ENCODE results near the gene SIGLEC15.
"Not testable (repeated sequence)": the region's sequence is repeated elsewhere in the genome, so short reads cannot be mapped to it uniquely, and the experiment has no call there.

The SIGLEC15 gene, protein sequence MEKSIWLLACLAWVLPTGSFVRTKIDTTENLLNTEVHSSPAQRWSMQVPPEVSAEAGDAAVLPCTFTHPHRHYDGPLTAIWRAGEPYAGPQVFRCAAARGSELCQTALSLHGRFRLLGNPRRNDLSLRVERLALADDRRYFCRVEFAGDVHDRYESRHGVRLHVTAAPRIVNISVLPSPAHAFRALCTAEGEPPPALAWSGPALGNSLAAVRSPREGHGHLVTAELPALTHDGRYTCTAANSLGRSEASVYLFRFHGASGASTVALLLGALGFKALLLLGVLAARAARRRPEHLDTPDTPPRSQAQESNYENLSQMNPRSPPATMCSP

DNA sequence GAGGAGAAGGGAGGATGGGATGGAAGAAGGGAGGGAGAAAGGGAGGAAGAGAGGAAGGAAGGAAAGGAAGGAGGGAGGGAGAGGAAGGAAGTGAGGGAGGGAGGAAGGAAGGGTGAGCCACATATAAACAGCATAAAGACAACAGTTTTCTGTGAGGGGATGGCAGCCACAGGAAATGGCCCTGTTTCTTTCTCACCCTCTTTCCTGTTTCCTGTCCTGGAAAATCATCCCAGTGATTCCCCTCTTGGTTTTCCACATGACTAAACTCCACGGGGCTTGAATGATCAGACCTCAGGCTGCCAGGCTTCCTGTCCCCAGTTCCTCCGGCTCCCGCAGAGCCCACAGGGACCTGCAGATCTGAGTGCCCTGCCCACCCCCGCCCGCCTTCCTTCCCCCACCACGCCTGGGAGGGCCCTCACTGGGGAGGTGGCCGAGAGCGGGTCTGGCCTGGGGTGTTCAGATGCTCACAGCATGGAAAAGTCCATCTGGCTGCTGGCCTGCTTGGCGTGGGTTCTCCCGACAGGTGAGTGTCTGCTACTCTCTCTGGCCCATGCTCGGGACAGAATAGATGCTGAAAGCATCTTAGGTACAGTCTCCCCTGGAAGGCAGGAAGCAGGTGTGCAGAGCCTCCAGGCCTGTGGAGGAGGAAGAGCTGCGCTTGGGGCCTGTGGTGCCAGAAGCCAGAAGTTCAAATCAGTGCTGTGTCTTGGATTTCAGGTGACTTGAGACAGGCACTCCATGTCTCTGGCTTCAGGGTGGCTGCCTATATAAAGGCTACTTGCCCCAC, at the start of gene SIGLEC15:
Gene SIGLEC15 (plus strand): TSS at position 418 of the 787 bp plus-strand sequence. CDS start 54 bp downstream, at position 472.
- DNase-seq (ENCODE audit: low read depth in 2 of 2): no peak

DNA sequence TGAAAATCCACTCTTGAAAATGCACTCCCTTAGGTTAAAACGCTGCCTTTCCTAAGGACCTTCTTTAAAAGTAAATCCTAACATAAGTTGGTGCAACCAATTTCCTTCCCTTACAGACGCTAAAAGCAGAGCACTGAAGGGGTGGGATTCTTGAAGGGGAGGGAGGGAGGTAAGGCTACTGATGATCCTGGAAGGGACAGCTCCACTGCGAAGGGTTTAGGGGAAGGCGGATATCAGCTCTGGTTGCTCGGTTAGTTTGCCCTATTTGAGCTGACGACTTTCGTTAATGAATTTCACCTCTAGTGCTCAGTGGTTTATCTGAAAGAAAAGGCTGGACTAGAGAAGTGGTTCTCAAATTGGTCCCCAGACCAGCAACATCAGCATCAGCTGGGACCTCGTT, 49.7 kb upstream of the SIGLEC15 start:
- DNase-seq (ENCODE audit: low read depth in 2 of 2): no peak

DNA sequence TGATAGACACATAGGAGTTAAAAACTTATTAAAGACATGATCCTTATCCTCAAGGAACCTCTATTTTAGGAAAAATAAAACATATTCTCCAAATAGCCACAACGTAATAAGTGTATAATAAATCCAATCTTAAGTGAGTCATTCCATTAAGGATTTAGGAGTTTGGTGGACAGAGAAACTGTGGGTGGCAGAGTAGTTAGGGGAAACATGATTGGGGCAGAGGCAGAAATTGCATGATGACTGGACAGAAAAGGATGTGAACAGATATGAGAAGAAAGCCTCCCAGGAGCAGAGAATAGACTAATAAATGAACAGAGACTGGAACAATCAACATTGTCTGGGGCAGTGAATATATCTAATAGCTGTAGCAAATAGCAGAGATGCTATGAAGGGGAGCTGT, 48.1 kb upstream of the SIGLEC15 start:
- DNase-seq (ENCODE audit: low read depth in 2 of 2): peak; percentile 80 to 81

DNA sequence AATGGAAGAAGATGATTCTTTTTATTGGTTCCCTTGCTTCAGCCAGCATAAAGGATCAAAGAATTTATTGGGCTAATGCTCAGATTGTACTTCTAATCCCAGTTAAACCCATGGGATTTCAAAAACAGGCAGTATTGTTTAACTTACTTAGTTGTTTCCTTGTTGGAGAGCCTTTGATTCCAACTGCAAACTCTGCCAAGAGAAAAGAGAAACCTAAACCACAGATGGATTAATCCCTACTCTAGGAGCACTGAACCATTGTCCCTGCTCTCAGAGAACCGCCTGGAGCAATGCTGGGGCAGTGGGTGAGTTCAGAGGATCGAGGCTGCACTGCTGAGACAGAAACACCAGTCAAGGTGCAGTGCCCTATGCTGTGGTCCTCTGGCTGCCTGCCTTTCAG, 44.9 kb upstream of the SIGLEC15 start:
- DNase-seq (ENCODE audit: low read depth in 2 of 2): no peak

DNA sequence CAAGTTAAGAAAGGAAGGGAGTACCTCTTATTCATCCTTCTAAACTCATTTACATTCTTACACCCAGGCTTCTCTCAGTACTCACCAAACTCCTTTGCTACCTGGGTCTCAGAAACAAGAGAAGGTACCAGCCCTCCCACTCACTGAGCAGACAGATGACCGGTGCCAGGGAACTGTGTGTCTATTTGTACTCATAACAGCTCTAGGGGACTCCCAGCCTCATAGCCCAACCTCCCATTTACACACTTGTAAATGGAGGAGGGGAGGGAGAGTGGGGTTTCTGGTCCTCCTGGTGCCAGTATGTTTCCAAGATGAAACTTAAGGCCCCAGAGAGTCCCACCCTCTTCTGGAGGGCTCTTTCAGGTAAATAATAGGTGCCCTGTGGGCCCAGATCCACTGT, 42.8 kb upstream of the SIGLEC15 start:
- DNase-seq (ENCODE audit: low read depth in 2 of 2): no peak

DNA sequence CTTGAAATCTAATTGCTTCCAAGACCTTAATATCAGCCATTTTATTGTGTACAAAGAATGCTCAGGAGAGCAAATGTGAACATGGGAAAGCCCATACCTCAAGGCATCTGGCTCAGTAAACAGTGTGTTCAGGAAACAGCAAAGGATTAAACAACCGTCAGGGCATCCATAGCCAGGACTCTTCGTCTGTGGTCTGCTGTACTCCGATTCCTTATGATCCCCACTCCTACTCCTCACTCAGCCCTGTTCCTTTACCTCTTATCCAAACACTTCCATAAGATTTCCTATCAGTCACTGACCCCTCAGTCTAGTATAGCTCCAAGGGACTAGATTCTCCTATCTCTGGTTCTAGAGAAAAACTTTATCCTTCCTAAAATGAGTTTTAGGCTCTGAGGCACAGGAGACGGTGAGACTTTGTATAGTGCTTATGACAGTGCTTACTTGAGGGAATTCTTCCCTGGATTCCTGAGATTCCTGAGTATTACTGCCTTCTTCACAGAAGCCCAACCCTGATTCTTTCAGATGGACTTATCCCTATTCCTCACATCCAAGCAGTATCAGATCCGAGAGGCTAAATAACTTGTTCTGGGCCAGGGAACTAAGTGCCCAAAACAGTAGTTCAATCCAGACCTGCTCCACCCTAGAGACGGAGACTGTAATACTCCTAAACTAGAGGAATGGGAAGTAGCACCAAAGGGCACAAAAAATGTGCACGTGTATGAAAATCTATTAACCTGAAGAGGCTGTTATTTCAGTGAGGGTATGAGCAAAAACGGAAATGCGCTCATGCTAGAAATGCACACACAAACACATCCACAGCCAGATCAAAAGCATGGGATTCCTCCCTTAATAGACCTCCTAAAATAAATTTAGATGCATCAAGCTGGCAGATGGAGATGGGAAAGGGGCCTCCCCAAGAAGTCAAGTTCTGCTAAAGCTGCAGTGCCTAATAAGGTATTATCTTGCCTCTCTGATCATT, 42.1 kb upstream of the SIGLEC15 start:
- peak; percentile 58 to 62 for DNase-seq (ENCODE audit: low read depth in 2 of 2)

DNA sequence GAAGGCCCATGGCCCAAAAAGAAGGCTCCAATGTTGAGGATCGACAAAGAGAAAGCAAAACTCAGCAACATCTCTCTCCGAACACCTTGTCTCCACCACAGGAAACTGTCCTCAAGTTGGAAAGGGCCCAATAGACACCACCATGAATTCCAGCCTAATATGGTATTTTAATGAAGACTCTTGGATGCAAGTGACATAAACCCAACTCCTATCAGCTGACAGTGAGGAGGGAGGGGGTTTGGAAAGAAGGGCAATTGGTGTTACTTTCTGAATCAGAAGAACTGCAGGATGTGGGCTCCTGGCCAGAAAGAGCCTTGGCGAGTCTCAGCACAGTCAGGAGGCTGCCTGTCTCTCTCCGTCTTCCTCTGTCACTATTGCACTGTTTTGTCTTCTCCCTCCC, 40.3 kb upstream of the SIGLEC15 start:
- no peak for DNase-seq (ENCODE audit: low read depth in 2 of 2)

DNA sequence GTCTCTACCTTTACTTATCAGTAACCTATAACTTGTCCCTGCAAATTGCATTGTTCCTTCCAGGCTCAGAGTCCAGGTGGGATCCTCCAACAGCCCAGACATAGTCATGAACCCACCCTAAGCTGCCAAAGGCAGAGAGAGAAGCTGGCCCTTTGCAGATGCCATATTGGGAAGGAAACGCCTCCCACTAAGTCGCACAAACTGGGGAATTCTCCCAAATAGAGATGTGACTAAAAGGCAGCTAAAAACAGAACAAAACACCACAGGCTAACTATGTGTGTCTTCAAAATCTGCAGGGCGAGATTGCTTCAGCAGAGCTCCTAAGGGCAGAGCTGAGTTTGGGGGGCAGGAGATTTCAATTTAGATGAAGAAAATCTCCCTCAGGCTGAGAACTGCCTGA, 38.5 kb upstream of the SIGLEC15 start:
- no peak for DNase-seq (ENCODE audit: low read depth in 2 of 2)

DNA sequence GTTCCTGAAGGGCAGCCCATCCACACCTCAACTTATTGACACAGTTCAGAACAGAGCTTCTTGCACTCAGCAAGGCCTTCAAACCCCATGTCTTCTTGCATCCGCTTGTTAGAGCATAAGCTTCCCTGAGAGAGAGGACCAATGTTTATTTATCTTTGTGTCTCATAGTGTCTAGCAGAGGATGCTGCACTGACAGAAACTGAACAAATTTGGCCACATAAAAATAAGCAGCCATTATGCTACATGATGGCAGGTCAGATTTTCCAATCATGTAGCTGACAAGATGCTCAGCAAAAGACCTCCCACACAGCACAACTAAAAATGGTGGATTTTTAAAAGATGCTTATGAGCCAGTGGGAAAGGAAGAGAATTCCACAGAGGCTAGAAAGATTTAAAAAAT, 38.1 kb upstream of the SIGLEC15 start:
- no peak for DNase-seq (ENCODE audit: low read depth in 2 of 2)

DNA sequence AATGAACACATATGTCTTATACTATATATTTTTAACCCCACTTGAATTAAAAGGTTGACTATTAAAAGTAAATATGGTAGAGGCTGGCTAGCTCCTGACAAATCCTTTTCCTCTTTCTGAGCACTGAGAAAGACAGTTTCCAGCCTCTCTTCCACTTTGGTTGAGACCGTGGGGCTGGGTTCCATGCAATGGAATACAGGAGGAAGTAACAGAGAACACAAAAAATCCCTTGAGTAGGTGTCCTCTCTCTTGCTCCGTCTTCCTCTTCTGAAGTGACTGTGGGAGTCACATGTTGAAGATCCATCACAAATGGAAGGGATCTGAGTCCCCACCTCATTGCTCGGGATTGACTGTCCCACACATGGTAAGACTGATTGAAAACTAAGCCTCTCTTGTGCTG, 36.6 kb upstream of the SIGLEC15 start:
- DNase-seq (ENCODE audit: low read depth in 2 of 2): no peak

DNA sequence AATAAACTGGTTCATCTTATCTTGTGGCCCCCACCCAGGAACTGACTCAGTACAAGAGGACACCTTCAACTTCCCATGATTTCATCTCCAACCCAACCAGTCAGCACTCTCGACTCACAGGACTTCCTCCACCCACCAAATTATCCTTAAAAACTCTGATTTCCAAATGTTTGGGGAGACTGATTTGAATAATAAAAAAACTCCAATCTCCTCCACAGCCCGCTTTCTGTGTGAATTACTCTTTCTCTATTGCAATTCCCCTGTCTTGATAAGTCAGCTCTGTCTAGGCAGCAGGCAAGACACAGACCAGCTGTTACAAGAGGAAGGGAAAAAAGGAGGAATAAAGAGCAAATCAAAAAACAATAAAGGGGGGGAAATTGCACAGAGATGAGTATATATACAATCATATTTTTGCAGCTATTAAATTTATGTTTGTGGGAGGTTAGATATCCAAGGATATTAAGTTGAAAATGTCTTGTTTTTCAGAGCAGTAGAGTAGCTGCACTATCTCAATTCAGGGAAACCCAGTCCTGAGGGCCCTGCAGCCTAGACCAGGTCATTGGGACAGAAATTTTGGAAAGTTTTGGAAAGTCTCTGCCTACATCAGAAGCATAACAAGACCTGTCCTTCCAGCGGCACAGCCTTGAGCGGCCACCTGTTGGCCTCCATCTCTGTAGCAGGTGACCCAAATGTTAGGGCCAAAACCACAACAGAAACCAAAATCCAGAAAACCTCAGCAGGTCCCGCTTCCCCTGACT, 32.8 kb upstream of the SIGLEC15 start:
- DNase-seq (ENCODE audit: low read depth in 2 of 2): no peak

DNA sequence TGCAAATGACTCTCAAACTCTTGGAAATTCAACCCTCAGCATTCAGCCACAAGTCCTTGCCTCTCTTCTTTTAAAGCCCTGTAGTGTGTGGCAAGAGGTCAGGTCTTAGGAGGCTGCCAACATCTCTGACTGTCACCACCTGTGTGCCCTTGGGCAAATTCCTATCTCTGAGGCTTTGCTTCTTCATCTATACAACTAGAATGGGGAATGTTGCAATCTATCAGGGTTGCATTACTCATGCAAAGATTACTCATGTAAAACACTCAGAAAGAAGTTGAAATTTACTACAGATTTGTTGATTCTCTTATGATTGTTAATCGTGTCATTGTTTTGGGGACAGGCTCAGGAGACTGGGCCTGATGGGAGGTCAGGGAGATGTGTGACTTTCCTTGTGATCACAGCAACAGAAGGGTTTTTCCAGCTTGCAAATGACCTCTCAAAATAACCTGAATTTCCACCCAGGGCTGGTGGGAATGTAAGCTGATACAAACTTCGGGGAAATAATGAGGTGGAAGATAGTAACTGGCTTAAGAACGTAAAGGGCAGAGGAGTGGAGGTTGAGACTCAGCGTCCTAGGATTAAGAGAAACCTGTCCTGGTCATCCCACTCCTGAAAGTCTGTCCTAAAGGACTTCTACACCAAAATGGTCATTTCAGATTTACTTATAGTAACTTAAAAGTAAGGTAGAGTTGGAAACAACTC, 32.1 kb upstream of the SIGLEC15 start:
- DNase-seq (ENCODE audit: low read depth in 2 of 2): peak in 1 of 2 experiments; percentile 53

DNA sequence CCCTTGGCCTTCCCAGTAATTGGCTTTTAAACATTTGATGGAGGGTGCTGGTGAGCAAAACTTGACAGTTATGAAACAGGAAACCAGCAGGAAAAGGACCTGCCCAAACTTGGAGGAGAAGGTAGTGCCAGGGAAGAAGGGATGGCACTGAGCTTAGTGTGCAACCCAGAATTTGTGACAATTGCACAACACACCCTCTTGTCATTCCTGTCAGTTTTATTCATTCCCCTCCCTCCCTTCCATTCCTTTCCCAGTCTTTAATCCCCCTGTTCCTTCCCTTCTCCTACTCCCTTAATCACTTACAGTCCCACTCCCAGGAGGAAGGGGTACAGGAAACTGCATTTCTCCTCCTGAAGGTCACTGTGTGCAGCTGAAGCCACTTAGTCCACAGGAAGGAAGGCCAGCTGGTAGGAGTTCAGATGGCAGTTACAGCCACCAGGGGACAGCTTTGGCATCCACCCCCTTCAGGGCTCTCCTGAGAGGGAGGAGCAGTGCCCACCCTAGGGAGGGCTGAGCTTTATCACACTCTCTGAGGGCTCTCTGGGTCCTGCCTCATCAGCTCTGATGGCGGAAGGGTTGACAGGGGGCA, 24.0 kb upstream of the SIGLEC15 start:
- DNase-seq (ENCODE audit: low read depth in 2 of 2): no peak

DNA sequence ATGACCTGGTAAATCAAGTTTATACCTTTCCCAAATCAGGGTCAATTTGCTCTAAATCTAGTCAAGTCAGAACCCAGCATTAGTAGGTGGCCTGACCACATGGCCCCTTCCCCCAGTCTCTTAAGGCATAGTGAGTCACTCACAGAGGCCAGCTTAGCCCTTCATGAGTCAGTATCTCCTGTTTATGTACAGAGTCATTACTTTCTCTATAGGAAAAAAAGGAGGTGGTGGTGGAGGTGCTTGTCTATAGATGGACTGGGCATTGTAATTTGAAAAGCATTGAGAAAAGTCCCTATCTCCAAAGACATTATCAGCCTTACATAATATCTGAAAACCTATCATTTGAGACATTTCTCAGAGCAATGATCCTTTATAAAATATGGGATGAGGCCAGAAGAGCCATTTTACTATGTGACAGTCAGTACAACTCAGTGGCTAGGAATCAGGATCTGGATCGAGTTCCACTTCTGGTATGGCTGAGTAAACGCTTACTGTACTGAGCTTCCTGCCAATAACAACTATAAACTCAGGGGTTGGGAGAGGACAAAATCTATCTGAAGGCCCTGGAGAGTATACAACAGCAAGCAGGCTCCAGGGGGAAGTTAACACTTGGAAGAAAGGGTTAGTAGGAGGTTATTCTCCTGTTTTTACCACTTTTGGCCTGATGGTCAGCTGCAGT, 22.5 kb upstream of the SIGLEC15 start:
- peak; percentile 93 for DNase-seq (ENCODE audit: low read depth in 2 of 2)

DNA sequence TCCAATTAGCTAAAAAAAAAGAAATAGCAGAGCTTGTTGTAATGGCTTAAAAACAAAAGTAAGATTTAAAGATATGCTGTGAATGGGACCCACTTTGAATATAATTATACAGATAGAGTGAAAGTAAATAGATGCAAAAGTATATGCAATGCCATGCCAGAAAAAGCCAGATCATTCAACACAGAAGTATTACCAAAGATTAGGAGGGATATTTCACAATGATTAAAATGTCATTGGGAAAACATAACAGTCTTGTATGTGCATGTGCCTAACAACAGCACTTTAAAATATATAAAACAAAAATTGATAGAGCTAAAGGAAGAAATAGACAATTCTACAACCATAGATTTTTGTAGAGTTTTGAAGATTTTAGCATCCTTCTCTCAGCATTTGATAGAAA, 19.9 kb upstream of the SIGLEC15 start:
- no peak for DNase-seq (ENCODE audit: low read depth in 2 of 2)

DNA sequence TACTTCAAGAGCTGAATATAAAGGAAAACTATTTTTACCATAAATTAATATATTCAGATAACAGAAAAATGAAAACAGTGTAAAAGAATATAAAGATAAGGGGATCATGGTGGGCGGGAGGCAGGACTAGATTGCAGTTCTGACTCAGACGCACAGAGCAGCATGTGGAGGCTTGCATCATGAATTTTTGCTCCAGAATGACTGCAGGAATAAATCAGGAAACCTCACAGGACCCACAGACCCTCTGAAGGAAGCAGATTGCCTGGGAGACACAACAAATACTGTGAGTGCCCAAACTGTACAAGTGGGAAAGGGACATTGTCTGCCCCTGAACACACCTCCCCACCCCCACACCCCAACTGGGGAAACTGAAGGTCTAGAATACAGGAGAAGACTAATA, 19.2 kb upstream of the SIGLEC15 start:
- DNase-seq (ENCODE audit: low read depth in 2 of 2): peak in 1 of 2 experiments; percentile 38

DNA sequence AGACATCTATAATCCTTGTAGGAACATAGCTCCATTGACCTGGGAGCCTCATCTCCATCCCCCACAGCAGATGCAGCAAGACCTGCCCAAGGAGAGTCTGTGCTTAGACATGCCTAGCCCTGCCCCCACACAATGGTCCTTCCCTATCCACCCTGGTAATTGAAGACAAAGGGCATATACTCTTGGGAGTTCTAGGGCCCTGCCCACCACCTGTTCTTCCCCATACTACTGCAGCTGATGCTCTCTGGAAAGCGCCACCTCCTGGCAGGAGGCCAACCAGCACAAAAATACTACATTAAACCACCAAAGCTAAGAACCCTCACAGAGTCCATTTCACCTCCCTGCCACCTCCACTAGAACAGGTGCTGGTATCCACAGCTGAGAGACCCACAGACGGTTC, 18.3 kb upstream of the SIGLEC15 start:
- DNase-seq (ENCODE audit: low read depth in 2 of 2): not testable (repeated sequence)

DNA sequence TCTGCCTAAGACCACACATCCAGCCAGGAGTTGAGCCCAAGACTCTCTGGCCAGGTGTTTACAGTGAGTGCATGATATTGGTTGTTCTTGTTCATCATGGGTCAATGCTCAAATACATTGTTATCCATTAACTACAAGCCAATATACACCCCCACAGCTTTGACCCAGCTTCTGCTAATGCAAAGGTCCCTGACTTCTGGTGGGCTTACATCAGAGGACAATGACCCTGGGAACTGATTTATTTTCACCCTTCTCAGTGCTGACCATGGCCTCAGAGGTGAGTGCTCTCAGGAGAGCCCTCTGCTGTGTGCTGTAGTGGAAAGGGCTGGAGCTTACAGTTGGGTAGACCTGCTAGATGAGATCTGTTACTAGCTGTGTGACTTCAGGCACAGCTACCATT, 10.7 kb upstream of the SIGLEC15 start:
- not testable (repeated sequence) for DNase-seq (ENCODE audit: low read depth in 2 of 2)

DNA sequence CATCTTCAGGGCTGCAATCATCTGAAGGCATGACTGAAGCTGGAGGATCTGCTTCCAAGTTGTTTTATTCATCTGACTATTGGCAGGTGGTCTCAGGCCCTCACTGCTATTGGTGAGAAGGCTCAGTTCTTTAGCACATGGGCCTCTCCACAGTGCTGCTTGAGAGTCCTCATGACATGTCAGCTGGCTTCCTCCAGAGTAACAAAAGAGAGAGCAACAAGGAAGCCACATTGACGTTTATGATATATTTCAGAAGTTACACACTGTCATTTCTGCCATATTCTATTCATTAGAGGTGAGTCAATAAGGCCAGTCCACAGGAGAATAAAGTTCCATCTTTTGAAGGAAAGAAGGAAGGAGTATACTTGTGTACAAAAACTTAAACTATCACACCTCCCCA, 7.9 kb upstream of the SIGLEC15 start:
- DNase-seq (ENCODE audit: low read depth in 2 of 2): no peak

DNA sequence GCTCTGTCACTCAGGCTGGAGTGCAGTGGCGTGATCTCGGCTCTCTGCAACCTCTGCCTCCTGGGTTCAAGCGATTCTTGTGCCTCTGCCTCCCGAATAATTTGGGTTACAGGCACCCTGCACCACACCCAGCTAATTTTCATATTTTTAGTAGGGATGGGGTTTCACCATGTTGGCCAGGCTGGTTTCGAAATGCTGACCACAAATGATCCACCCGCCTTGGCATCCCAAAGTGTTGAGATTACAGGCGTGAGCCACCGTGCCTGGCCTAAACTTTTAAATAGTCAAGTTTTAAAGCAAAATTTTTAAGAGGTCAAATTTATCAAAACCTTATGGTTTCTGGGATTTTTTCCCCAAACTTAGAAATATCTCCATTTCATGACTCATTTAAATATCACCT, 6.7 kb upstream of the SIGLEC15 start:
- not testable (repeated sequence) for DNase-seq (ENCODE audit: low read depth in 2 of 2)

Data from fibroblast of skin of left biceps (primary cell).